Lung microvascular endothelial cell (primary cell): ENCODE data around the gene MYO10. TPM values are rescaled to one million over a fixed set of nuclear protein-coding genes. Genes with fewer than 3 reads are reported as not detected.

Experiments
- DNase-seq, 2 donors: peaks; one replicate each; pipeline versions ENCODE4 v3.0.0 to v3.0.0-alpha.2; 2010; ENCODE audit warnings: low read depth in 2 of 2
- total RNA-seq: library from RNA; depleted of rRNA; stranded (reverse); fragments of >200 nt; gene quantifications from 2 replicates; pipeline ENCODE4 v1.2.1, GENCODE V29; 2014

Gene MYO10
- total RNA-seq, 1 donor from 2014 or later: 59.5 TPM

- peak; percentile 66 to 94 for DNase-seq
These were observed 19.7 kb downstream of the MYO10 start for GRCh38 chr5:16916262-16916878.

- no peak for DNase-seq
These were observed 21.5 kb downstream of the MYO10 start for GRCh38 chr5:16914584-16914983.

- no peak for DNase-seq
These were observed 22.0 kb downstream of the MYO10 start for GRCh38 chr5:16914108-16914435.

- DNase-seq: no peak
These were observed 22.6 kb downstream of the MYO10 start for GRCh38 chr5:16913187-16914107.

- no peak for DNase-seq
These were observed 24.0 kb downstream of the MYO10 start for GRCh38 chr5:16912080-16912479.

GRCh38 chr5:16909464-16909863 lies 26.6 kb downstream of the MYO10 start:
- no peak for DNase-seq

GRCh38 chr5:16907270-16907669 lies 28.8 kb downstream of the MYO10 start:
- no peak for DNase-seq

GRCh38 chr5:16906255-16906654 lies 29.8 kb downstream of the MYO10 start:
- no peak for DNase-seq

- no peak for DNase-seq
These were observed 32.4 kb downstream of the MYO10 start for GRCh38 chr5:16903480-16904300.

- DNase-seq: no peak
These were observed 33.2 kb downstream of the MYO10 start for GRCh38 chr5:16902846-16903245.

GRCh38 chr5:16901021-16901644 lies 35.0 kb downstream of the MYO10 start:
- DNase-seq: no peak

GRCh38 chr5:16899171-16899570 lies 36.9 kb downstream of the MYO10 start:
- DNase-seq: no peak

- DNase-seq: no peak
These were observed 38.3 kb downstream of the MYO10 start for GRCh38 chr5:16897800-16898199.

GRCh38 chr5:16897284-16897704 lies 38.8 kb downstream of the MYO10 start:
- DNase-seq: no peak

GRCh38 chr5:16896767-16897166 lies 39.3 kb downstream of the MYO10 start:
- no peak for DNase-seq

- DNase-seq: peak; percentile 83 to 86
These were observed 41.6 kb downstream of the MYO10 start for GRCh38 chr5:16894236-16895057.

GRCh38 chr5:16891033-16891432 lies 45.1 kb downstream of the MYO10 start:
- DNase-seq: no peak

GRCh38 chr5:16889972-16890519 lies 46.0 kb downstream of the MYO10 start:
- peak in 1 of 2 donors; percentile 20 for DNase-seq

- peak in 1 of 2 donors; percentile 41 for DNase-seq
These were observed 46.7 kb downstream of the MYO10 start for GRCh38 chr5:16889203-16889971.

- DNase-seq: peak; percentile 53 to 63
These were observed 47.4 kb downstream of the MYO10 start for GRCh38 chr5:16888694-16889124.
